Natural killer cell (primary cell): ENCODE data around the gene ABR. TPM values are rescaled to one million over a fixed set of nuclear protein-coding genes. Genes with fewer than 3 reads are reported as not detected.

Experiments
- ATAC-seq, 3 donors: fragments of 150-1000 bp in 2 of 3; fragments of 200-7000 bp in 1 of 3; cut with Tn5 transposase; 1 replicate in 1 of 3; 2 replicates in 2 of 3; pipeline ENCODE4 v1.10.0; 2021; ENCODE audit warnings: mild to moderate bottlenecking in 2 of 3, moderate library complexity in 2 of 3
- DNase-seq, 2 donors: peaks; one replicate each; pipeline versions ENCODE4 v3.0.0 to v3.0.0-alpha.2; 2013 to 2021; ENCODE audit warnings: mixed read lengths in 1 of 2
- H3K27ac ChIP-seq: one replicate; pipeline ENCODE4 v1.5.1; 2013; ENCODE audit warnings: mild to moderate bottlenecking, low read length
- H3K27me3 ChIP-seq: one replicate; pipeline ENCODE4 v1.6.1; 2013; ENCODE audit warnings: low read length; ENCODE audit not compliant: control insufficient read depth, insufficient read depth
- H3K36me3 ChIP-seq: one replicate; pipeline ENCODE4 v1.6.1; 2013; ENCODE audit warnings: low read length; ENCODE audit not compliant: control insufficient read depth, insufficient read depth
- H3K4me1 ChIP-seq: one replicate; pipeline ENCODE4 v1.6.1; 2013; ENCODE audit warnings: low read length; ENCODE audit not compliant: control insufficient read depth, insufficient read depth
- H3K4me3 ChIP-seq: one replicate; pipeline ENCODE4 v1.5.1; 2013; ENCODE audit warnings: low read length
- H3K9me3 ChIP-seq: one replicate; pipeline ENCODE4 v1.6.1; 2013; ENCODE audit warnings: low read length; ENCODE audit not compliant: control insufficient read depth, insufficient read depth
- H3K27ac Mint-ChIP-seq, 2 donors: one replicate each; pipeline ENCODE4 v1.8.0; 2022; ENCODE audit warnings: mild to moderate bottlenecking in 2 of 2, mixed read lengths in 2 of 2, moderate library complexity in 1 of 2
- H3K27me3 Mint-ChIP-seq, 2 donors: one replicate each; pipeline ENCODE4 v1.8.0; 2022; ENCODE audit warnings: low read depth in 2 of 2, mixed read lengths in 2 of 2
- H3K36me3 Mint-ChIP-seq: one replicate; pipeline ENCODE4 v1.8.0; 2022; ENCODE audit warnings: mixed read lengths
- H3K4me1 Mint-ChIP-seq, 2 donors: one replicate each; pipeline ENCODE4 v1.8.0; 2022; ENCODE audit warnings: mixed read lengths in 2 of 2
- H3K4me3 Mint-ChIP-seq: one replicate; pipeline ENCODE4 v1.8.0; 2022; ENCODE audit warnings: mild to moderate bottlenecking, moderate library complexity, mixed read lengths
- H3K9me3 Mint-ChIP-seq, 2 donors: one replicate each; pipeline ENCODE4 v1.8.0; 2022; ENCODE audit warnings: mixed read lengths in 2 of 2
- CTCF ChIP-seq: fragments of 200-600 bp; IDR thresholded peaks from one replicate; pipeline ENCODE4 v1.8.0; 2022; ENCODE audit warnings: antibody characterized with exemption
- WGBS: methylation state at CpG from one replicate; pipeline ENCODE4 v1.1.7; 2013; ENCODE audit warnings: missing lambda C conversion rate; ENCODE audit not compliant: insufficient coverage; 5-methylcytosine and 5-hydroxymethylcytosine counted together
- intact Hi-C: fragments of 100-400 bp; cut with micrococcal nuclease; formaldehyde crosslinking; loops from one replicate; pipeline ENCODE4 v1.14.2; 2022
- total RNA-seq, 4 donors: library from RNA; stranded (reverse); fragments of 120-200 nt in 1 of 4; gene quantifications; one replicate each; pipeline versions ENCODE4 v1.2.3 to v1.2.4, GENCODE V29; 2013 to 2022

The ABR gene
- 100 to 1,000 TPM; 155 to 215 (median 163) TPM for total RNA-seq
- total RNA-seq (2013), result 74.3 TPM

GRCh38 chr17:1179818-1180742, at the start of gene ABR:
Gene ABR, minus strand, starts transcription at chr17:1179981. Its CDS starts 254 bp downstream, at chr17:1179727.
- H3K36me3 Mint-ChIP-seq, result no peaks in the 10 kb centered on the region
- TF ChIP-seq CTCF, result no peak
- peak within 1 kb of the TSS in 1 of 2 donors; percentile 75 for H3K27ac Mint-ChIP-seq
- Histone ChIP-seq H3K36me3 (no peaks in the 10 kb centered on the region), H3K4me3 (peak within 1 kb of the TSS; percentile 80), H3K27ac (no peak within 1 kb of the TSS), H3K9me3 (no peaks in the 10 kb centered on the region), H3K4me1 (peaks cover 49% of the 10 kb centered on the region), H3K27me3 (no peaks in the 10 kb centered on the region)
- peak; percentile 58 to 75 for DNase-seq
- peaks cover 7 to 23% of the 10 kb centered on the region in 2 donors for H3K4me1 Mint-ChIP-seq
- WGBS, result 12% methylated on average over 84 of the region's 98 CpGs
- intact Hi-C loops, result no loop called here
- no peaks in the 10 kb centered on the region for H3K9me3 Mint-ChIP-seq
- H3K27me3 Mint-ChIP-seq, result no peaks in the 10 kb centered on the region
- H3K4me3 Mint-ChIP-seq, result peak within 1 kb of the TSS; percentile 91
- peak; percentile 75 to 83 (median 80) for ATAC-seq

GRCh38 chr17:1229349-1229899, 49.6 kb upstream of the ABR start:
- no peaks in the 10 kb centered on the region for H3K9me3 ChIP-seq
- no peak for TF ChIP-seq CTCF
- H3K4me1 Mint-ChIP-seq, result peaks cover 19 to 22% of the 10 kb centered on the region in 2 donors
- no peak overlapping the region for H3K27ac ChIP-seq
- peak overlapping the region; percentile 83 for H3K4me3 Mint-ChIP-seq
- peaks cover 2% of the 10 kb centered on the region for H3K36me3 ChIP-seq
- WGBS, result under 1% methylated on average over 74 of the region's 74 CpGs
- H3K4me1 ChIP-seq, result peaks cover 30% of the 10 kb centered on the region
- no peaks in the 10 kb centered on the region for H3K36me3 Mint-ChIP-seq
- H3K9me3 Mint-ChIP-seq, result no peaks in the 10 kb centered on the region
- intact Hi-C loops, result no loop called here
- peak overlapping the region in 1 of 2 donors; percentile 76 for H3K27ac Mint-ChIP-seq
- H3K4me3 ChIP-seq, result peak overlapping the region; percentile 28
- ATAC-seq, result peak; percentile 45 to 52 (median 51)
- H3K27me3 ChIP-seq, result peaks cover 13% of the 10 kb centered on the region
- DNase-seq, result peak; percentile 44 to 61
- peaks cover 18 to 30% of the 10 kb centered on the region in 2 donors for H3K27me3 Mint-ChIP-seq

GRCh38 chr17:1228781-1229348, 49.1 kb upstream of the ABR start:
- H3K27ac Mint-ChIP-seq, result no peak overlapping the region
- intact Hi-C loops, result no loop called here
- no peak for TF ChIP-seq CTCF
- peaks cover 2% of the 10 kb centered on the region for H3K36me3 ChIP-seq
- H3K36me3 Mint-ChIP-seq, result no peaks in the 10 kb centered on the region
- peaks cover 30% of the 10 kb centered on the region for H3K4me1 ChIP-seq
- under 1% methylated on average over 79 of the region's 79 CpGs for whole genome bisulfite sequencing
- H3K4me3 ChIP-seq, result peak overlapping the region; percentile 28
- peaks cover 19 to 22% of the 10 kb centered on the region in 2 donors for H3K4me1 Mint-ChIP-seq
- ATAC-seq, result peak; percentile 24 to 44 (median 27)
- H3K4me3 Mint-ChIP-seq, result peak overlapping the region; percentile 60
- peaks cover 18 to 26% of the 10 kb centered on the region in 2 donors for H3K27me3 Mint-ChIP-seq
- H3K27me3 ChIP-seq, result peaks cover 13% of the 10 kb centered on the region
- peak; percentile 25 to 37 for DNase-seq
- H3K9me3 Mint-ChIP-seq, result no peaks in the 10 kb centered on the region
- H3K9me3 ChIP-seq, result no peaks in the 10 kb centered on the region
- H3K27ac ChIP-seq, result no peak overlapping the region
